GM21576 (cell line): ENCODE data around the gene SEPTIN10.
"Not testable (repeated sequence)": the region's sequence is repeated elsewhere in the genome, so short reads cannot be mapped to it uniquely, and the experiment has no call there.

Experiments used
- ATAC-seq: cut with Tn5 transposase; IDR thresholded peaks from one replicate; pipeline ENCODE4 v1.9.1; 2021; ENCODE audit warnings: mild to moderate bottlenecking, moderate library complexity; ENCODE audit not compliant: unreplicated experiment

Gene SEPTIN10

GRCh38 chr2:109607766-109608165, 6.0 kb downstream of the SEPTIN10 start:
- no peak for ATAC-seq

DNA sequence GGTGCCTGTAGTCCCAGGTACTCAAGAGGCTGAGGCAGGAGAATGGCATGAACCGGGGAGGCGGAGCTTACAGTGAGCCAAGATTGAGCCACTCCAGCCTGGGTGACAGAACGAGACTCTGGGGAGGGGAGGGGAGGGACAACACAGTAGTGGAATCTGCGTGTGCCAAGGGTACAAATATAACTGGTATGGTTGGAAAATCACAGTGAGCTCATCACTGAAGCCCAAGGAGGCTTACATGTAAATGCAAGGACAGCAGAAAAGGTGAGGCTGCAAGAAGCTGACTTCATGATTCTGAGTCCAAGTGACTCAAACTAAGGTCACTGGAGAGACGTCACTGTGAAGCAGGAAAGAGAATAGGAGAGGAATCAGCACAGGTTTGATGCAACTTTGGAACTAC, 9.2 kb downstream of the SEPTIN10 start:
- ATAC-seq, result no peak

DNA sequence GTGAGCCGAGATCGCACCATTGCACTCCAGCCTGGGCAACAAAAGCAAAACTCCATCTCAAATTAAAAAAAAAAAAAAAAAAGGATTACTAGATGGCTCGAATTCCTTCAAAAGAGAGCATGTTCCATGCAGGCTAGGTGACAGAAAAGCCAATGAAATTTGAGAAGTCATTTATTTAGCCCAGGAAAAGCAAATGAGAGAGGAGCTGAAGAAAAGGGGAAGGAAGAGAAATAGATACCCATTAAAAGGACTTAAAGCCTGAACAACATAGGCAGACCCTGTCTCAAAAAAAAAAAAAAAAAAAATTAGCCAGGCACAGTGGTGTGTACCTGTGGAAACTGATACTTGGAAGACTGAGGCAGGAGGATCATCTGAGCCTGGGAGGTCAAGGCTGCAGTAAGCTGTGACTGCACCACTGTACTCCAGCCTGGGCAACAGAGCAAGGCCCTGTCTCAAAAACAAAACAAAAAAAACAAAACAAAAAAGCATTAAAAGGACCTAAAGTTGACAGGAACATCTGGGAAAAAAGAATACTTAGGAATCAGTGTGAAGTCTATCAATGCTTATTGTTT, 11.1 kb downstream of the SEPTIN10 start:
- ATAC-seq, result no peak

DNA sequence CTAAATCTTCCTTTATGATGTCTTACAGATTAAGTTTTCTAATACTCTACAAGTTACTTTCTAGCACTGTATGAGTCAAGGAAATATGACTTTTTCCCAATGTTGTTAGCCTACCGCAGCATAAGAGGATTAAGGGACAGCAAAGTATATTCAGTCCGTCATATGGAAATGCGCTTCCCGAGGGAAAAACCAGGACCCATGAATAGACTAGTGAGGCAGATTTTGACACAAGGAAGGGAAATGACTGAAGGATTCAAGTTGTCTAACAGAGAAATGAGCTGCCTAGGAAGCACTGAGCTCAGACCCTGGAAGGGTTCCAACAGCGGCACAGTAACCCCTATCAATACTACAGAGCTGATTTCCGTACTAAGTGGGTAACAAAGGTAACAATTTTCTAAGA, 12.0 kb downstream of the SEPTIN10 start:
- ATAC-seq, result no peak

DNA sequence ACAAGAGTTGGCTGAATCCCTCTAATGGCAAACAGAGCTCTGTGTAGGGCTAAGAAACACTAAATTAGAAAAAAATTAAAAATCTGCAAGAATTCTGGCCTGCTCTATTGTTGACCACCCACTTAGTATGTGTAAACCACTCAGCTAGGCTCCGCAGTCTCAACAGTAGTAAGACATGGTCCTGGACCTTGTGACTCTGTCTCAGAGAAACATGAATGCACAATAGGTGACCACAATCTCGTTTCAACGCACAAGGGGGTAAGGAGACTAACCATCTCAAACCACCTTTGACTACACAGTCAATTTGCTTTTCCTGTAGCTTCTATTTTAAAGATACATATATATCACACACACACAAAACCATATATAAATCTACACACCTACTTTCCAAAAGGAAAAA, 16.5 kb downstream of the SEPTIN10 start:
- ATAC-seq, result no peak

DNA sequence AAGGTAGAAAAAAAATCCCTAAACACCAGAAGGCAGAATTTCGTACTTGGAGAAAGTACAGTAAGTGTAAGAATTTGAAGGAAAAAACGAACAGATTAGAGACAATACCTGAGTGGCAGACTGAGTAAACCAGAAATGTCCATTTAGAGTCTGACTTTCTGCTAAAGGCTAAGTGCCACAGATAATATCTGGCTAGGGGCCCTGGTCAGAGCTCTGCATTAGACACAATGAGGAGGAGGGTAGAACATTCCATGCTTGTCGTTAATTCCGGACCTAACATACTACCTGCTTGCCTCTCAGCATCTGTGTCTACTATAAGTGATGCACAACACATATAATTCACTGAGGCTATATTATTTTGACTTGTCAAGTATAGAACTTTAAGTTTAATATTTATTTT, 18.1 kb downstream of the SEPTIN10 start:
- ATAC-seq, result no peak

DNA sequence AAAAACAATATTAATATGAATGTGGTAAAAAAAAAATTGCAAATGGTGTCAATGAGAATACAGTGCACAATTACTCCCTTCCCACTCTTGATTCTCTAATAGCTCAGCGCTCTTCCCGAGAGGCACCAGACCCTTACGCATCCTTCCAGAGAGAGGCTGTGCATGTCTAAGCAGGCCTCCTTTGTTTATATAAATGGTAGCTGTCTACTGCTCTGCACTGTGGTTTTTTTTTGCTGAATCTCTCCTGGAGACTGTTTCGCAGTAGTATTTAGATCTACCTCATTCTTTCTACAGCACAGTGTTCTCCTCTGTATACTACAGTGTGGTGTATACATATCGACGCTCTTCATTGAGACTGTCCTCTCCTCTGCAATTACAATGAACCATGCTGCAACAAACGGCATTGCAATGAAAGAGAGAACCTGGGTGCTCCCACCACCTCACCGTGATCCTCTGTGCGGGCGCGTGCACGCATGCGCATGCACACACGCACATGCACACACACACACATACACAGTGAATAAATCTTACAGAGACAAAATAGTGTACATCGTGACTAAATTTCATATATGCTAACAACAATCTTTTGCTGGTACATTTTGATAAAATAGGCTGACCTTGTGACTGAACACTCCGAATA, 19.4 kb downstream of the SEPTIN10 start:
- no peak for ATAC-seq

- no peak for ATAC-seq
These were observed 20.9 kb downstream of the SEPTIN10 start for GRCh38 chr2:109592905-109593304.

DNA sequence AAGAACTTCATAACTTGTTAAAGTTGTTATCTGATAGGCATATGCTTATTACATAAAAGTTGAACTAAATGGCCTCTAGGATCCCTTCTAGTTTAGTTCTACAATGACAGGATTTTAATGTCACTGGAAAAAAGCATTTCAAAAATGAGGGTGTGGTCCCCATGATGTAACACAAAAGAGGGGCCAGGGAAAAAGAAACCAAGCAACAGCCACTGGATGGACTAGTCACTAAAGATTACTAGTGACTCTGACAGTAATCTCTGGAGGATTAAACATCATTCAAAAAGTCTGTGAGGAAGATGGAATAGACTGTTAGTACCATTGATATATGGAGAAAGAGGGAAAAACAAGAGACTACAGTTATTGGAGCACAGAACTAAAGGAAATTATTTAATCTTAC, 22.6 kb downstream of the SEPTIN10 start:
- no peak for ATAC-seq

- no peak for ATAC-seq
These were observed 27.1 kb downstream of the SEPTIN10 start for GRCh38 chr2:109586687-109587086.

- no peak for ATAC-seq
These were observed 30.6 kb downstream of the SEPTIN10 start for GRCh38 chr2:109582928-109583895.

DNA sequence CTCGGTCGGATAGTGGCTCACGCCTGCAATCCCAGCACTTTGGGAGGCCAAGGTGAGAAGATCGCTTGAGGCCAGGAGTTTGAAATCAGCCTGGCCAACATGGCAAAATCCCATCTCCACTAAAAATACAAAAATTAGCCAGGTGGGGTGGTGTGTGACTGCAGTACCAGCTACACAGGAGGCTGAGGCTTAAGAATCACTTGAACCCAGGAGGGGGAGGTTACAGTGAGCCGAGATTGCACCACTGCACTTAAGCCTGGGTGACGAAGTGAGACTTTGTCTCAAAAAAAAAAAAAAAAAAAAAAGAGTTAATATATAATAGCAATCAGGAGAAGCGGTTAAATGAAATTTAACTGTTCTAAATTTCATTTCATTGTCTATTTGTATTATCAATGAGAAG, 36.1 kb downstream of the SEPTIN10 start:
- not testable (repeated sequence) for ATAC-seq

GRCh38 chr2:109575373-109575772, 38.4 kb downstream of the SEPTIN10 start:
- no peak for ATAC-seq

- ATAC-seq, result no peak
These were observed 49.7 kb downstream of the SEPTIN10 start for GRCh38 chr2:109563980-109564550.

DNA sequence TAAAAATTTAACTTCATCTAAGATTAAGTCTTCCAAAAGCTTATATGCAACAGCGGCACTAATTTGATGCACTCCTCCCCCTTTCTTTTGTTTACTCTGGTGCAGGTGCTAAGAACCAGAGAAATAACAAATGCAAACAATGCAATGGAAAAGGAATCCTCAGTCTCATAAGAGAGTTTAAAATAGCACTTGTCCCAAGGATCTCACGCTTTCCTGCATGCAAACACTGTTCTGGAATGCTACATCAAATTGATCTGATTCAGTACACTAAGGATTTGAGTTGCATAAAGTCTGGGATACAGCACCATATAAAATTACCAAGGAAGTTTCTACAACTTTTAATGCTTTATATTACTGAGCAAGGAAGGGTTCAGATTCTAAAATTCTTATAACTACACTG, 50.5 kb downstream of the SEPTIN10 start:
- ATAC-seq, result no peak

- ATAC-seq, result no peak
These were observed 51.3 kb downstream of the SEPTIN10 start for GRCh38 chr2:109562421-109562820.

DNA sequence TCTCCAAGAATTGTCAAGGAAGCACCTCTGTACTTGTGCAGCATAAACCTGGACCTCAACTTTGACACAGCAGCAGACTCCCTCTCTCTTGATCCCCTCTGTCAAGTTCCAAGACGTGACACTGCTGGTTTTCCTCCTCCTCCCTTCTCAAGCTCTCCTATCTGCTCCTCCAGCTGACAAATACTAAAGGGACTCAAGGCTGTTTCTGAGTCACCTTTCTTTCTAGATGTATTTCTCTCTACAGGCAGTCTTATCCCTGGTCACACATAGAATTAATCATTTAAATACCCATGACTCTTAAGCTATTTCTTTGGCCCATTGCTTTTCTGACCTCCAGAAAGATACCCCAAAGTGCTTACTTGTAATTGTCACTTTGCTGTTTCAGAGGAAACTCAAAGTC, 53.5 kb downstream of the SEPTIN10 start:
- ATAC-seq, result no peak

DNA sequence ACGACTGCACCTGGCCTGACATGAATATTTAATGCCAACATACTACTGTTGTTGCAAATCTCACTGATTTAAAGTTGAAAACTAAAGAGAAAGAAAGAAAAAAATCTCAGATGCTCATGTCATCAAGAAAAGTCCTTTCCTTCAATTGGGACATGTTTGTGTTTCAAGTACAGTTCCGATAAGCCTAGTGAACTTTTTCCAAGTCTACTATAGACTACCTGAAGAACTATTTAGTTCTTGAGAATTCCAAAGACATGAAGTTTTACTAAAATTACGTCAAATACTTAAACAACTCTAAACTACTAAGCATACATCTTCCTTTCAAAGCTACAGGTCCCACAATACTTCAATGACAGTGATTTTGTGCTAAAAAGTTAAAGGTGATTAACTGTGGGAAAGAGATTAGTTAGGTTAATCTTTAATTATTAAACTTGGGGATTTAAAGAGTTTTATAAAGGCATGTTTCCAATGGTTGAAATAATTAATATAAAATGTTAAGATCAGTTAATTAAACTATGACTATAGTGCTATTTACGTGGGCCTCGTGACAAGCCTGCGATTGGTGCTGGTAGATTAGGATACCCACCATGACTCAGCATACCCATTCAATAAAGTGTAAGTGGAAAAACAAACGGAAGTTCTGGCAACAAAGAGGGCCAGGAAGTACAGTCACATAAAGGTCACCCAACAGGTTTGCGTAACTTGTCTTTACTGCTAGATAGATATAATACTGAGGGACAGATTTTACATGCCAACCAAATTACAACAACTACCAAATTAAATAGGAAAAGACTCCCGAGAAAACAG, 55.5 kb downstream of the SEPTIN10 start:
- ATAC-seq, result no peak

GRCh38 chr2:109557309-109557708, 56.5 kb downstream of the SEPTIN10 start:
- no peak for ATAC-seq

GRCh38 chr2:109555346-109555900, 58.3 kb downstream of the SEPTIN10 start:
- ATAC-seq, result no peak
